ENCODE data around the gene BBS2.

- TF ChIP-seq, protein P1, sequence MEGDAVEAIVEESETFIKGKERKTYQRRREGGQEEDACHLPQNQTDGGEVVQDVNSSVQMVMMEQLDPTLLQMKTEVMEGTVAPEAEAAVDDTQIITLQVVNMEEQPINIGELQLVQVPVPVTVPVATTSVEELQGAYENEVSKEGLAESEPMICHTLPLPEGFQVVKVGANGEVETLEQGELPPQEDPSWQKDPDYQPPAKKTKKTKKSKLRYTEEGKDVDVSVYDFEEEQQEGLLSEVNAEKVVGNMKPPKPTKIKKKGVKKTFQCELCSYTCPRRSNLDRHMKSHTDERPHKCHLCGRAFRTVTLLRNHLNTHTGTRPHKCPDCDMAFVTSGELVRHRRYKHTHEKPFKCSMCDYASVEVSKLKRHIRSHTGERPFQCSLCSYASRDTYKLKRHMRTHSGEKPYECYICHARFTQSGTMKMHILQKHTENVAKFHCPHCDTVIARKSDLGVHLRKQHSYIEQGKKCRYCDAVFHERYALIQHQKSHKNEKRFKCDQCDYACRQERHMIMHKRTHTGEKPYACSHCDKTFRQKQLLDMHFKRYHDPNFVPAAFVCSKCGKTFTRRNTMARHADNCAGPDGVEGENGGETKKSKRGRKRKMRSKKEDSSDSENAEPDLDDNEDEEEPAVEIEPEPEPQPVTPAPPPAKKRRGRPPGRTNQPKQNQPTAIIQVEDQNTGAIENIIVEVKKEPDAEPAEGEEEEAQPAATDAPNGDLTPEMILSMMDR (conservative IDR thresholded peaks at IDR 0.05; ENCODE audit: low read depth, low read length): no peak
- TF ChIP-seq RFX5 (IDR thresholded peaks at IDR 0.05; ENCODE audit: low read depth, low read length): no peak
- TF ChIP-seq POLR2A (IDR thresholded peaks at IDR 0.05; ENCODE audit: low read depth, low read length): no peak
- no peak for TF ChIP-seq FOS (IDR thresholded peaks at IDR 0.05; ENCODE audit: low read depth, low read length)
- no peak for TF ChIP-seq RCOR1 (IDR thresholded peaks at IDR 0.05; ENCODE audit: insufficient replicate concordance, low read length)
- TF ChIP-seq, protein P2, sequence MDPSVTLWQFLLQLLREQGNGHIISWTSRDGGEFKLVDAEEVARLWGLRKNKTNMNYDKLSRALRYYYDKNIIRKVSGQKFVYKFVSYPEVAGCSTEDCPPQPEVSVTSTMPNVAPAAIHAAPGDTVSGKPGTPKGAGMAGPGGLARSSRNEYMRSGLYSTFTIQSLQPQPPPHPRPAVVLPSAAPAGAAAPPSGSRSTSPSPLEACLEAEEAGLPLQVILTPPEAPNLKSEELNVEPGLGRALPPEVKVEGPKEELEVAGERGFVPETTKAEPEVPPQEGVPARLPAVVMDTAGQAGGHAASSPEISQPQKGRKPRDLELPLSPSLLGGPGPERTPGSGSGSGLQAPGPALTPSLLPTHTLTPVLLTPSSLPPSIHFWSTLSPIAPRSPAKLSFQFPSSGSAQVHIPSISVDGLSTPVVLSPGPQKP (IDR thresholded peaks at IDR 0.05; ENCODE audit: borderline replicate concordance, low read depth, low read length): no peak
Observed at GRCh38 chr16:56505181-56505580, 14.6 kb downstream of the BBS2 start.
